Stimulated activated CD8-positive, alpha-beta memory T cell treated with anti-CD3 and anti-CD28 coated beads, Interleukin-4, amount 100 ng/mL, for 4 hours (primary cell): ENCODE measurements around the gene ACAA1.

Experiments used
- DNase-seq, 2 donors: peaks; one replicate each; pipeline ENCODE4 v3.0.0-alpha.2; 2020; ENCODE audit warnings: low read depth in 2 of 2, low spot score in 1 of 2

The ACAA1 gene

GRCh38 chr3:38119821-38120692 lies 16.9 kb downstream of the ACAA1 start:
- no peak for DNase-seq

GRCh38 chr3:38119248-38119544 lies 17.7 kb downstream of the ACAA1 start:
- no peak for DNase-seq

- no peak for DNase-seq
These were observed 18.3 kb downstream of the ACAA1 start for GRCh38 chr3:38118421-38119247.

GRCh38 chr3:38117748-38118420 lies 19.0 kb downstream of the ACAA1 start:
- DNase-seq = peak; percentile 34 to 57

DNA sequence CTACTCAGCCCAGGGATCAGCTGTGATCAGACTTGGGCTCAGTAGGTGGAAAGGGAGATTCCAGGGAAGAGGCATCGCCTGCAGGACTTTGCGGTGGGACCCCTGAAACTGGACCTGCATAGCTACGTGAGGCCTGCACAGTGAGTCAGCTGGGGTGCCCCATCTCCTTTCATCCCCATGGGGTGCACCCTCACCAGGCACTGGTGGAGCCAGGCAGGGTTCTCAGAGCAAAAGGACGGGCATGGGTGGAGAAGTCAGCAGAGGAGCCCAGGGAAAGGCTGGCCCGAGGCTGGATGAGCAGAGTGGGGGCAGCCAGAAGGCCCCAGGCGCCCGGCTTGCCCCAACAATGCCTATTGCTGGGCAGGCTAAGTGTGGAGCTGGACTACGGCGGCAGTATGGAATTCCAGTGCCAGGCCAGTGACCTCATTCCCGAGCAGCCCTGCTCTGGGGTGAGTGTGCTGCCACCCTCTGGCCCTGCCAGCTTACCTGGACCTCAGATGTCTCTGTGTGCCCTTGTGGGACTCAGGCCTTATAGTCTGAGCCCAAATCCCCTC lies 19.7 kb downstream of the ACAA1 start:
- DNase-seq = no peak

DNA sequence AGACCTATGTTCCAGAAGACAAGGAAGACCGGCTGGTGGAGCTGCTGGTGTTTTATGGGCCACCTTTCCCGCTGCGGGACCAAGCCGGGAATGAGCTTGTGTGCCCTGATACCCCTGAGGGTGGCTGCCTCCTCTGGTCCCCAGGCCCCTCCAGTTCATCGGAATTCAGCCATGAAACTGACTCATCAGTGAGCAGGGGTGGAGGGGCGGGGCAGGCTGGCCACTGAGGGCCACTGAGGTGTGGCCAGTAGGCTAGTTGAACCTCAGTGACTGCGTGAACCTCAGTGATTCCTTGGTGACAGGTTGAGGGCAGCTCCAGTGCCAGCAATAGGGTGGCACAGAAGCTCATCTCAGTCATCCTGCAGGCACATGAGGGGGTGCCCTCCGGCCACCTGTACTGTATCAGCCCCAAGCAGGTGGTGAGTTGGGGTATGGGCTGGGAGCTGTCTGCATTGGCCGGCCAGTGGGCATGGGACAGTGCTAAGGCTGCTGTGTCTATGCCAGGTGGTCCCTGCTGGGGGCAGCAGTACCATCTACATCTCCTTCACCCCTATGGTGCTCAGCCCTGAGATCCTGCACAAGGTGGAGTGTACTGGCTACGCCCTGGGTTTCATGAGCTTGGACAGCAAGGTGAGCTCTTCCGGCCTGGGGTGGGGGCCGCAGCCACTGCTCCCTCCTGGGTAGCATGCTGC lies 20.3 kb downstream of the ACAA1 start:
- DNase-seq = no peak

DNA sequence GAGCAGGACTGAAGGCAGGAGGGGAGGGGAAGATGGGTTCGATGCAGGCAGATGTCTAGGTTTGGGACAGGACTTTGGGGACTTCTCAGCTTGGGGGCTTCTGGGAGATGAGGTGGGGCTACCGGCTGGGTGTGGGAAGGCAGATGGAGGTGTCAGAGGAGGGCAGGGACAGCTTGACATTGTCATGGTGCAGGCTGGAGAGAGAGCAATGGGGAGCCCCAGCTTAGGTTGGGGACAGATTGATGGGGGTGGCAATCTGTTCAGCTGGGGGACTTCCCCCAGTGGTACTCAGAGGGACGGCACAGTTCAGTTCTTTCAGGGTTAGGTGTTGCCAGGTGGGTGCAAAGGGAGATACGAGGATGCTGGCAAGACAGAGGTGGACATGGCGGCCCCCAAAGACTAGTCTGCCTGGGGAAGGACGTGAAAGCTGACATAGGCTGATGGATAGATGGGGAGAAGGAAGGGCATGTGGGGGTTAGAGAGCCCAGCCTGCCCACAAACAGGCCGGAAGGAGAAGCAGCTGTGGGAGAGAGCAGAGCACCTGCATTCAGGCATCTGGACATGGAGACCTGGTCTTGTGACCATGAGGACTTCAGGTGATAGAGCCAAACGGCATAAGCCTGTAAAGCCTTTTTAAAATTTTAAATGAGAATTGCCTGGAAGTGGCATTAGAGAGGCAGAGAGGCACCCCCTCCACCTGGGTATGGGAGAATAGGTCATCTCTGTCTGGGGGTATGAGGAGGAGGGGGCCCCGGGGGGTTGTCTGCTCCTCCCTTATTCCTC lies 21.1 kb downstream of the ACAA1 start:
- DNase-seq = no peak

- no peak for DNase-seq
These were observed 21.9 kb downstream of the ACAA1 start for GRCh38 chr3:38114875-38115644.

GRCh38 chr3:38114052-38114874 lies 22.7 kb downstream of the ACAA1 start:
- no peak for DNase-seq

DNA sequence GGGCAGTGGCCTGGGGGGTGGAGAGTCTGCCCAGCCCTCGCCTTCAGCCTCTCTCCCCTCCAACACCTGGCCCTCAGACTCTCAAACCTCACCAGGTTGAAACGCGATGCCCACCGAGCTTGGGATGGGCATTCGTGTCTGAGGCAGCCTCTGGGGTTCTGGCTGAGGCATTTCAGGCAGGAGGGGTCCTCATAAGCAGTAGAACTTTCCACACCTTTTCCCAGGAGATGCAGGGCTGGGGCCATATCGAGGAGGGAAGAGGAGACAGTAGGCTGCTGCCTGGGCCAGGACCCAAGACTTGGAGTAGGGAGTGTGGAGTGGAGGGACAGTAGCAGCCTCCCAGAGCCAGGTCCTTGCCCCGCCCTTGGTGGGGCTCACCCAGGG lies 24.6 kb downstream of the ACAA1 start:
- no peak for DNase-seq

DNA sequence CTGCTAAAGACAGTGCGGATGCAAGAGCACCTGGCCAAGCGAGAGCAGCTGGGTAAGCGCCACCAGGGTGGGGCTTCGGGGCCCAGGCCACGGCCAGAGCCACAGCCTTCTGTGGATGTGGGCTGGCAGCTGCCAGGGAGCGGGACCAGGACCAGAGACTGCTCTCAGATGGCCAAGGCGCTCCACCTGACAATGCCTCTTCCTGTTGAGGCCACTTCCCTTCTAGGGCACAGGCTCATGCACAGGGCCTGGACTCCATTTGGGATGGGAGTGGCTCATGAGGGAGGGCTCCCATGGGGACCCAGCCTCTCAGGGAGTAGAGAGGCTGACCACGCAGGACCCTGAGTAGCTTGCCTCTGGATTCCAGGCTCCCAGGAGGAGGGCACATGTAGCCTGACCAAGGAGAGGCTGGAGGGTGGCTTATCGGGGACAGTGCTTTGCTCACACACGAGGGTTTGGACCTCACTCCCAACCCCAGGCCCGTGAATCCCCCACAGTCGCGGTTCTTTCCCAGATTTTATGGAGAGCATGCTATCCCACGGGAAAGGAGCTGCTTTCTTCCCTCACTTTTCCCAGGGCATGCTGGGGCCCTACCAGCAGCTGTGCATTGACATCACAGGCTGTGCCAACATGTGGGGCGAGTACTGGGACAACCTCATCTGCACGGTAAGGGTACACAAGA lies 25.1 kb downstream of the ACAA1 start:
- DNase-seq = no peak

- DNase-seq = no peak
These were observed 25.7 kb downstream of the ACAA1 start for GRCh38 chr3:38111201-38111600.

- no peak for DNase-seq
These were observed 26.4 kb downstream of the ACAA1 start for GRCh38 chr3:38110314-38111050.

DNA sequence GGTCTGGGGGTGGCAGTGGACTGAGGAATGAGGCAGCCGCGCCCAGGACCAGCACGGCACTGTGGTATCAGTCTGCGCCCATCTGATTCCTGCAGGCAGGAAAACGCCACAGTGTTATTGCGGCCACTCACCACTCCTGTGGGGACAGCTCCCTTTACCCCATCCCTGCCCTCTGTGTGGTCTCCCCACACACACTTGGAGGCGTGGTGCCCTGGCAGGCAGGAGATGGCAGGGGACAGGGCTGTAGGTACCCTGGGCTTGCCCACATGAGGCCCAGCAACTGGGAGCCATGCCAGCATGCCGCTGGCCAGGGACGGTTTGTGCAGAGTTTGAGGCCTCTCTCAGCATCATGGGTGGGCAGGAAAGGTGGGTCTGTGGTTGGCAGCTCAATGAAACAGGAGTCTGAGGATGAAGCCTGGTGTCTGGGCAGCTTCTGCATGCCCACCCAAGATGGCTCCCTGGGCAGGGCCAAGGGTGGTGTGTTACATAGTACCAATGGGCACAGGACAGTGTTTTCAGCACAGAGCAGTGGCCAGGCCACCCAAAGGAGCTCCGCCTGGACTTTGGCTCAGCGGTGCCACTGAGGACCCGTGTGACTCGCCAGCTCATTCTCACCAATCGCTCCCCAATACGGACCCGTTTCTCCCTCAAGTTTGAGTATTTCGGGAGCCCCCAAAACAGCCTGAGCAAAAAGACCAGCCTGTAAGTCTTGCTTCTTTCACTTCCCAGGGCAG lies 27.2 kb downstream of the ACAA1 start:
- no peak for DNase-seq

GRCh38 chr3:38108649-38109579 lies 28.0 kb downstream of the ACAA1 start:
- DNase-seq = no peak
